ENCODE measurements around the gene SLC9A7.
A peak's percentile ranks its signal among the peaks of the same experiment; 100 is the strongest.
"Not testable (repeated sequence)": the region's sequence is repeated elsewhere in the genome, so short reads cannot be mapped to it uniquely, and the experiment has no call there.

Gene SLC9A7

GRCh38 chrX:46791927-46792809, 33.2 kb upstream of the SLC9A7 start:
- peak; percentile 41 for DNase-seq (ENCODE audit: low spot score)
- no peak for TF ChIP-seq CTCF (IDR thresholded peaks at IDR 0.05; ENCODE audit: extremely low read depth, insufficient read depth, missing control alignments)
- in situ Hi-C loops (cut with MboI; ENCODE audit: low pct_unique_long_range_greater_than_20kb, low sequenced_read_pairs, unreplicated experiment): loop anchor here (25.0 kb wide), 1 partner anchor 380 kb away; no protein-coding TSS in a partner anchor

GRCh38 chrX:46788902-46789301, 30.0 kb upstream of the SLC9A7 start:
- in situ Hi-C loops (cut with MboI; ENCODE audit: low pct_unique_long_range_greater_than_20kb, low sequenced_read_pairs, unreplicated experiment): loop anchor here (25.0 kb wide), 1 partner anchor 377 kb away; no protein-coding TSS in a partner anchor
- TF ChIP-seq CTCF (IDR thresholded peaks at IDR 0.05; ENCODE audit: extremely low read depth, insufficient read depth, missing control alignments): no peak

GRCh38 chrX:46784437-46784836, 25.5 kb upstream of the SLC9A7 start:
- in situ Hi-C loops (cut with MboI; ENCODE audit: low pct_unique_long_range_greater_than_20kb, low sequenced_read_pairs, unreplicated experiment): loop anchor here (25.0 kb wide), 1 partner anchor 372 kb away; no protein-coding TSS in a partner anchor

More at GRCh38 chrX:46788902-46789301, 30.0 kb upstream of the SLC9A7 start:
- DNase-seq (ENCODE audit: low spot score): no peak

GRCh38 chrX:46782034-46782433, 23.1 kb upstream of the SLC9A7 start:
- DNase-seq (ENCODE audit: low spot score): no peak
- no peak for TF ChIP-seq CTCF (IDR thresholded peaks at IDR 0.05; ENCODE audit: extremely low read depth, insufficient read depth, missing control alignments)
- in situ Hi-C loops (cut with MboI; ENCODE audit: low pct_unique_long_range_greater_than_20kb, low sequenced_read_pairs, unreplicated experiment): loop anchor here (25.0 kb wide), 1 partner anchor 370 kb away; no protein-coding TSS in a partner anchor

More at GRCh38 chrX:46784437-46784836, 25.5 kb upstream of the SLC9A7 start:
- not testable (repeated sequence) for DNase-seq (ENCODE audit: low spot score)

GRCh38 chrX:46777971-46778810, 19.3 kb upstream of the SLC9A7 start:
- in situ Hi-C loops (cut with MboI; ENCODE audit: low pct_unique_long_range_greater_than_20kb, low sequenced_read_pairs, unreplicated experiment): loop anchor here (25.0 kb wide), 1 partner anchor 366 kb away; no protein-coding TSS in a partner anchor
- DNase-seq (ENCODE audit: low spot score): no peak
- no peak for TF ChIP-seq CTCF (IDR thresholded peaks at IDR 0.05; ENCODE audit: extremely low read depth, insufficient read depth, missing control alignments)

GRCh38 chrX:46770817-46771163, 11.9 kb upstream of the SLC9A7 start:
- no peak for DNase-seq (ENCODE audit: low spot score)

More at GRCh38 chrX:46770817-46771163, 11.9 kb upstream of the SLC9A7 start:
- in situ Hi-C loops (cut with MboI; ENCODE audit: low pct_unique_long_range_greater_than_20kb, low sequenced_read_pairs, unreplicated experiment): no loop called here
- TF ChIP-seq CTCF (IDR thresholded peaks at IDR 0.05; ENCODE audit: extremely low read depth, insufficient read depth, missing control alignments): no peak
